GM13977 (cell line): ENCODE measurements around the gene STX2.
A peak's percentile ranks its signal among the peaks of the same experiment; 100 is the strongest.

Experiments used
- DNase-seq: peaks from one replicate; pipeline ENCODE4 v3.0.0; 2012; ENCODE audit warnings: low spot score
- in situ Hi-C: fragments of 300-500 bp; cut with MboI; formaldehyde crosslinking; loops from one replicate; pipeline ENCODE4 v1.12.0; 2022; ENCODE audit warnings: low sequenced_read_pairs, low pct_unique_long_range_greater_than_20kb, mixed read lengths, inconsistent platforms; ENCODE audit not compliant: unreplicated experiment
- TF ChIP-seq, protein P1 (sequence below): IDR thresholded peaks from 2 replicates; pipeline ENCODE4 v1.5.1; 2012; ENCODE audit warnings: mild to moderate bottlenecking, control low read depth; ENCODE audit not compliant: insufficient read depth; ENCODE audit errors: extremely low read depth, missing control alignments

STX2 gene

GRCh38 chr12:130748786-130749185 lies 90.3 kb downstream of the STX2 start:
- in situ Hi-C loops = no loop called here
- TF ChIP-seq, protein P1, sequence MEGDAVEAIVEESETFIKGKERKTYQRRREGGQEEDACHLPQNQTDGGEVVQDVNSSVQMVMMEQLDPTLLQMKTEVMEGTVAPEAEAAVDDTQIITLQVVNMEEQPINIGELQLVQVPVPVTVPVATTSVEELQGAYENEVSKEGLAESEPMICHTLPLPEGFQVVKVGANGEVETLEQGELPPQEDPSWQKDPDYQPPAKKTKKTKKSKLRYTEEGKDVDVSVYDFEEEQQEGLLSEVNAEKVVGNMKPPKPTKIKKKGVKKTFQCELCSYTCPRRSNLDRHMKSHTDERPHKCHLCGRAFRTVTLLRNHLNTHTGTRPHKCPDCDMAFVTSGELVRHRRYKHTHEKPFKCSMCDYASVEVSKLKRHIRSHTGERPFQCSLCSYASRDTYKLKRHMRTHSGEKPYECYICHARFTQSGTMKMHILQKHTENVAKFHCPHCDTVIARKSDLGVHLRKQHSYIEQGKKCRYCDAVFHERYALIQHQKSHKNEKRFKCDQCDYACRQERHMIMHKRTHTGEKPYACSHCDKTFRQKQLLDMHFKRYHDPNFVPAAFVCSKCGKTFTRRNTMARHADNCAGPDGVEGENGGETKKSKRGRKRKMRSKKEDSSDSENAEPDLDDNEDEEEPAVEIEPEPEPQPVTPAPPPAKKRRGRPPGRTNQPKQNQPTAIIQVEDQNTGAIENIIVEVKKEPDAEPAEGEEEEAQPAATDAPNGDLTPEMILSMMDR = no peak
- DNase-seq = no peak

DNA sequence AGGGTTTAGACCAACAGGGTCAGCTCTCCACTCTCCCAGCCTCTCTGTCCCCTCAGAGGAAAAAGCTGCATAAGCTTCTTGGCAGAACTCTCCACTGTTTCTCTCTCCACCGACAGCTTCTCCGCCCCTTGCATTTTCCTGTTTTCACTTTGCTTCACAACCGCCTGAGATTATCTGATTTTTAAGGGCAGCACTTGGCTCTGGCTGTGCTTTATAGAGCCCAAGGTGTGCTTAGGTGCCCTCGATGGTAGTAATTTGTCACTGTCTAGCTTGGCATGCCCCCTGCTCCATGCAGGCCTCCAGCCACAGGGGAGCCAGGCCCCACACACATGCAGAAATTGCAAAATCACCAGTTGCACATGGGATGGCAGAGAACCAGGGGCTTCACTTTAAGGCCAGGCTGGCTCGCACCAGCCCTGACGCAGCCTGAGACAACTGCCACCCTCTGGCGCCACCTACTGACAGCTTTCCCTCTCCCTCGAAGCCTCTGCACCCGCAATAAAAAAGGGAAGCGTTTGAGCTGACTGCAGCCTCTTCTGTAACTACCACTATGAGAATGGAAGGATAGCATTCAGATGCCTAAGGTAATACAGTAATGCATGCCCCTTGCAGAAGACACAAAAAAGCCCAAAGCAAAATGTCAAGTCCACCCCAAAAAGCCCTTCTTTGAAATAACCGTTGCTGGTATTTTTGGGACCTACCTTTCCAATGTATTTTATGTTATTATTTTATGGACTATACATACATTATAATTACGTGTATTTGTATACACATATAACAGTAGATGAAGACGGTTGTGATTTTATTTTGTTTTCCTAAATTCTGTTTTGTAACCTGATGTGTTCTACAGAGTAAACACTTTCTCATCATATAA lies 90.9 kb downstream of the STX2 start:
- TF ChIP-seq, protein P1 = peak; percentile 96
- peak; percentile 81 for DNase-seq
- in situ Hi-C loops = no loop called here

DNA sequence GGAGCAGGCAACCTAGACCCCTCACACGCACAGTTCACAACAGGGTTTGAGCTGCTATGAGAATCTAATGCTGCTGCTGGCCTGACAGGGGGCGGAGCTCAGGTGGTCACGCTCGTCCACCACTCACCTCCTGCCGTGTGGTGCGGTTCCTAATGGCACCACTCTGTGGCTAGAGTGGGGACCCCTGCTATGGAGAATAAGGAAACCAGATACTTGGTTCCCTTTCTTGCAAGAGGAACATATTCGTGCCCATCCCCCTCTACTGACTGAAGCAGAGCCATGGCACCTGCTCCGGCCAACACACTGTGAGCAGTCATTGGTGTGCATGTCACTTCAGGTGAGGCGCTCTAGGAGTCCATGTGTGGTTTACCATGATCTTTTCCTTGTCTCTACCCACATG lies 92.5 kb downstream of the STX2 start:
- TF ChIP-seq, protein P1 = no peak
- no peak for DNase-seq
- in situ Hi-C loops = no loop called here

DNA sequence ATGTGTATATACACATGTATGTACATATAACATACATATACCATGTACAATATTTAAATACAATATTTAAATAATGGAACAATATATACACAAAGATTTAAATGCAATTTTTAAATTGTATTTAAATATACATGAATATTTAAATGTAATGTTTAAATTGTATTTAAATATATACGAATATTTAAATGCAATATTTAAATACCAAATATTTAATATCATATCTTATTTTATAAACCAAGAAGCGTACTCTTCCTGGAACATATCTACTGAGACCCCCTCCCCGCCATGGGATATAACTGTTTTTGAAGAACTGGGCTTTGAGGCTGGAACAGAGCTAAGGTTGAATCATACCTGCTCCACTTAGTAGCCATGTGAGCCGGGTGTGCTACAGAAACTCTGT lies 93.1 kb downstream of the STX2 start:
- in situ Hi-C loops = no loop called here
- DNase-seq = no peak
- TF ChIP-seq, protein P1 = no peak

DNA sequence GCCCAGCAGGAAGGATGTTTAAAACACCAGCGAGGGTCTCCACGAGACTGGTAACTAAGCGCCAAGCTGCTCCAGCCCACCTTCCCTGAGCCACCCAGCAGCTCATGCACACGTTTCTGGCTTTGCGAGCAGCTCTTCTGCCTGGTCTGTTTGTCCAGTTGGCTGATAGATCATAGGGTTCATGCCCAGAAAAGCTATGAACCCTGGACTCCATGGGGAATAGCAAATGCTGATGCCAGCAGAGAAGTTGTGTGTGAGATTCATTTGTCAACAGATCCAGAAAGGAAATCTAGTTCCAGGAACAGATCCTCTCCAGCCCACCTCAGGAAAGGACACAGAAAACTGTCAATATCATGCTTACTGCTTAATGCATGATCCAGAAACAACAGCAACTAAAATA lies 94.8 kb downstream of the STX2 start:
- TF ChIP-seq, protein P1 = no peak
- DNase-seq = no peak
- in situ Hi-C loops = no loop called here

DNA sequence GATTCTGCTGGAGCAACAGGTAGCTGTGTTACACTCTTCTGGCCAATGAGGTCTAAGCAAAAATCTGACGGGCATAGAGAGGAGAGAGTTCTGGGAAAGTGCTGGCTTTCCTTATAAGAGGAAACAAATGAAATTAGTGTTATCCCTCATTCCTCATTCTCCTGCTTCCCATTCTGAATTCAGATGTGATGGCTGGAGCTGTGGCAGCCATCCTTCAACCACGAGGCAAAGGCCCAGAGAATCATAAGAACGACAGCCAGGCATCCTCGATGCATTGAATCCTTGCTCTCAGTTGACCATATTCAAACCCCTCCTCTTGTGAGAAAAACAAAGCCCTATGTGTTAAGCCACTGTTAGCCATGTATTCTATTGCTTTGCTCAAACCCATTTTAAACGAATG lies 95.4 kb downstream of the STX2 start:
- TF ChIP-seq, protein P1 = no peak
- DNase-seq = no peak

More for the DNA sequence above, 95.4 kb downstream of the STX2 start:
- in situ Hi-C loops = no loop called here
